Bronchial epithelial cell (primary cell): ENCODE results near the gene G6PC3. TPM values are rescaled to one million over a fixed set of nuclear protein-coding genes. Genes with fewer than 3 reads are reported as not detected.

ENCODE experiments used
- DNase-seq: peaks from one replicate; pipeline ENCODE4 v3.0.0-alpha.2; 2010; ENCODE audit warnings: low read depth
- FAIRE-seq: peaks from 2 replicates; lab custom pipeline; 2011; peaks lifted over from hg19 to GRCh38; lab: Jason Lieb, UNC
- H3K27me3 ChIP-seq: 2 replicates; pipeline ENCODE4 v1.5.1; 2011; ENCODE audit warnings: low read length; ENCODE audit not compliant: control insufficient read depth, insufficient read depth
- H3K36me3 ChIP-seq: 2 replicates; pipeline ENCODE4 v1.5.1; 2011; ENCODE audit warnings: low read length; ENCODE audit not compliant: control insufficient read depth, insufficient read depth
- H3K4me3 ChIP-seq: 2 replicates; pipeline ENCODE4 v1.5.1; 2011; ENCODE audit warnings: mild to moderate bottlenecking, low read depth, low read length, control low read depth
- CTCF ChIP-seq: IDR thresholded peaks from 2 replicates; pipeline ENCODE4 v1.5.1; 2011; ENCODE audit warnings: mild to moderate bottlenecking, moderate library complexity, low read length, control low read depth, inconsistent platforms; ENCODE audit not compliant: insufficient read depth, severe bottlenecking
- total RNA-seq: library from RNA; depleted of rRNA; stranded (reverse); fragments of >200 nt; gene quantifications from 2 replicates; pipeline ENCODE4 v1.2.1, GENCODE V29; 2014

G6PC3 gene
- total RNA-seq, 1 donor from 2014 or later = 7.6 TPM

- H3K27me3 ChIP-seq = no peaks in the 10 kb centered on the region
- FAIRE-seq (no peak), DNase-seq (no peak)
- TF ChIP-seq CTCF = no peak
- H3K4me3 ChIP-seq = no peak overlapping the region
- peaks cover 1% of the 10 kb centered on the region for H3K36me3 ChIP-seq
Observed at GRCh38 chr17:44109312-44109630, 38.7 kb downstream of the G6PC3 start.

- H3K36me3 ChIP-seq = peaks cover 1% of the 10 kb centered on the region
- H3K4me3 ChIP-seq = no peak overlapping the region
- TF ChIP-seq CTCF = no peak
- no peak for DNase-seq
- no peaks in the 10 kb centered on the region for H3K27me3 ChIP-seq
- FAIRE-seq = no peak
Observed at GRCh38 chr17:44110011-44110686, 39.6 kb downstream of the G6PC3 start.

- Histone ChIP-seq H3K4me3 (no peak overlapping the region), H3K27me3 (no peaks in the 10 kb centered on the region), H3K36me3 (peaks cover 1% of the 10 kb centered on the region)
- FAIRE-seq (no peak), DNase-seq (peak; percentile 51)
- no peak for TF ChIP-seq CTCF
Observed at GRCh38 chr17:44110823-44111633, 40.5 kb downstream of the G6PC3 start.

- Histone ChIP-seq H3K36me3 (peaks cover 1% of the 10 kb centered on the region), H3K4me3 (no peak overlapping the region), H3K27me3 (no peaks in the 10 kb centered on the region)
- TF ChIP-seq CTCF = no peak
- DNase-seq (no peak), FAIRE-seq (peak; percentile 32)
Observed at GRCh38 chr17:44111777-44112176, 41.2 kb downstream of the G6PC3 start.

GRCh38 chr17:44112284-44113280 lies 42.0 kb downstream of the G6PC3 start:
- no peak for TF ChIP-seq CTCF
- no peak for DNase-seq
- no peak for FAIRE-seq
- no peaks in the 10 kb centered on the region for H3K27me3 ChIP-seq
- H3K36me3 ChIP-seq = peaks cover 1% of the 10 kb centered on the region
- no peak overlapping the region for H3K4me3 ChIP-seq
